ENCODE results near the gene COL6A2.
"Not testable (repeated sequence)": the region's sequence is repeated elsewhere in the genome, so short reads cannot be mapped to it uniquely, and the experiment has no call there.

The COL6A2 gene

DNA sequence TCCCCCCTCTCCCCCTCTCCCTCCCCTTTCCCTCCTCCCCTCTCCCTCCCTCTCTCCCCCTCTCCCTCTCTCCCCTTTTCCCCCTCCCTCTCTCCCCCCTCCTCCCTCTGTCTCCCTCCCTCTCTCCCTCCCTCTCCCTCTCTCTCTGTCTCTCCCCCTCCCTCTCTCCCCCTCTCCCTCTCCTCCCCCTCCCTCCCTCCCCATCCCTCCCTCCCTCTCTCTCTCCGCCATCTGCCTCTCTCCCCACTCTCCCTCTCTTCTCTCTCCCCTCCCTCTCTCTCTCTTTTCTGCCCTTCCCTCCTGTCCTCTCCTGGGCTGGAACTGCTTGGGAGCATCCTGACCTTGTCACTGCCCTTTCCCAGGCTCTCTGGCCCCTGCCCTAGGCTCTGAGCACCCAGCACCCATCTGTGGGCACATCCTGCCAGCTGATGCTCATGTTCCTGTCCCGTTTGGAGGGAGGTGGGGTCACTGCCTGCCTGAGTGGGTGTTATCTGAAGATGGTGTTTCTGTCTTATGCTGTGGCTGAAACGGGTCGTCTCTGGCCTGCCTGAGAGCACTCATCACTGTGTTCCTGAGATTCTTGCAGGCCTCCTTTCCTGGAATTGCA, 46.7 kb downstream of the COL6A2 start:
- no peak for DNase-seq

DNA sequence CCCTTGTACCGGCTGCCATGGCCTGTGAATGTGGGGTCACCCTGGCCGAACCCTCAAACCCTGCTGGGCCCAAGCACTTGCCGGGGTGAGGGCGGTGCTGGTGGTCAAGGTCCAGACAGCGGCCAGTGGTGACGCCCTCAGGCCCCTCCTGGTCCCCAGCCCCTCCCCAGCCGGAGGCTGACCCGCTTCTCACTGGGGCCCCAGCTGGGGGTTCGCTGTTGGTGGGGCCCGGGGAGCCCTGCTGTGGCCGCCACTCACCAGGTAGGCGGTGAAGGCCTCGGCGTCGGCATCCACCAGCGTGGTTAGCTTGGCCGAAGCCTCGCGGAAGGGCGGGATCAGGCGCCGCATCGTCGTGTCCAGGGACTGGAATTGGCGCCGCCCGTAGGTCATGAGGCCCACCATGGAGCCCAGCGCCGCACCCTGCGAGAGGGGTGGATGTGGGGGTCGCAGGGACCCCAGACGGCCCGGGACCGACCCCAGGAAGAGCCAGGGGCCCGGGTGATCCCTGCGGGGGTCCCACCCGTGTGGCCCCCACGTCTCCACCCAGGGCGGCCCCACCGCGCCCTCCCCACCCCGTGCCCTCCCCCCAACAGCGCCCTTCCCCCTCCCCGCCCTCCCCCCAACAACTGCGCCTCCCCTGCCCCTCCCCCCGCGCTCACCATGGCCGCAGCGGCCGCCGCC, 47.4 kb downstream of the COL6A2 start:
- DNase-seq, result no peak

- no peak for DNase-seq
These were observed 48.2 kb downstream of the COL6A2 start for GRCh38 chr21:46145840-46146691.

DNA sequence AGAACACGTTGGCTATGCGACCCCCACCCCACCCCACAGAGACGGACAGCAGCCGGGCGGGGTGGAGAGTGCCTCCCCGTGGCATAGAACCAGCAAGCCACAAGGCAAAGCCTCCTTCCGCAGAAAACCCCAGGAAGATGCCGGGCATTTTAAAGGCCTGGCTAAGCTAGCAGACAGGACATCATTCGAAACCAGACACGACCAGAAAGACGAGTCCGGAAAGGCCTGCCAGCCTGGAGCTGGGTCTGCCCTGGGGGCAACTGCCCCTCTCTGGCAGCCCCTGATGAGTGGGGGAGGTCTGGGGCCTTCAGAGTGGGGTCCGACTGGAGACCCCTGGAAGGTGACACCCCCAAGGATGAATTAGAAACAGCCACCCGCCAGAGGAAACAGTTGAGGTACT, 48.9 kb downstream of the COL6A2 start:
- no peak for DNase-seq

GRCh38 chr21:46147429-46147828, 49.5 kb downstream of the COL6A2 start:
- DNase-seq, result not testable (repeated sequence)

GRCh38 chr21:46148106-46148505, 50.2 kb downstream of the COL6A2 start:
- DNase-seq, result no peak

DNA sequence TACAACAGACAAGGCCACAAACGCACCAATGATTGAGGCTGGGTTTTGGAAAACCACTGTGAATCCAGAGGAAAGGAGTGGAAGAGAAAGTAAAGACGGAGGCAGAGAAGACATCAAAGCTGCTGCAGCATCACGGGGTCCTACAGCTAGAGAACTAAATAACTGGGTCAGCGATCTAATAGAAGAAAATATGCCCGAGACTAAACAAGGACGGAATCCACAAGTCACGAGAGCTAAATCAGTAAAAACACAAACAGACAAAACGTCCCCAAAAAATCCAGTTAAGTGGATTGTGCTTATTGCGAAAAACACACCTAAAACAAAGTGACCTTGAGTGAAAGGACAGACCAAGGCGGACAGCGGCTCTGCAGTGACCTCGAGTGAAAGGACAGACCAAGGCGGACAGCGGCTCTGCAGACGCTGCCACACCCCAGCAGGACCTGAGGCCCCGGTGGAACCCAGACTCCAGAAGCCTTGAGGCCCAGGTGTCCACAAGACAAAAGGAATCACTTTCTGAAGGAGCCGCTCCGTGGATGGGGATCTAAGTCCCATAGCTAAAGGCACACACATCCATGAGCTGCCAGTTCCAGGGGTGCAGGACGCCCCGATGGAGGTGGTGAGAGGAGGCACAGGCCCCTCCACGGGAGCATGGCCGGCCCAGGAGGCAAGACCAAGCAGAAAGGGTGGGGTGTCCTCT, 51.4 kb downstream of the COL6A2 start:
- DNase-seq, result no peak

- no peak for DNase-seq
These were observed 52.2 kb downstream of the COL6A2 start for GRCh38 chr21:46150073-46150472.

GRCh38 chr21:46150491-46151121, 52.7 kb downstream of the COL6A2 start:
- DNase-seq, result no peak

- no peak for DNase-seq
These were observed 53.5 kb downstream of the COL6A2 start for GRCh38 chr21:46151261-46151988.

DNA sequence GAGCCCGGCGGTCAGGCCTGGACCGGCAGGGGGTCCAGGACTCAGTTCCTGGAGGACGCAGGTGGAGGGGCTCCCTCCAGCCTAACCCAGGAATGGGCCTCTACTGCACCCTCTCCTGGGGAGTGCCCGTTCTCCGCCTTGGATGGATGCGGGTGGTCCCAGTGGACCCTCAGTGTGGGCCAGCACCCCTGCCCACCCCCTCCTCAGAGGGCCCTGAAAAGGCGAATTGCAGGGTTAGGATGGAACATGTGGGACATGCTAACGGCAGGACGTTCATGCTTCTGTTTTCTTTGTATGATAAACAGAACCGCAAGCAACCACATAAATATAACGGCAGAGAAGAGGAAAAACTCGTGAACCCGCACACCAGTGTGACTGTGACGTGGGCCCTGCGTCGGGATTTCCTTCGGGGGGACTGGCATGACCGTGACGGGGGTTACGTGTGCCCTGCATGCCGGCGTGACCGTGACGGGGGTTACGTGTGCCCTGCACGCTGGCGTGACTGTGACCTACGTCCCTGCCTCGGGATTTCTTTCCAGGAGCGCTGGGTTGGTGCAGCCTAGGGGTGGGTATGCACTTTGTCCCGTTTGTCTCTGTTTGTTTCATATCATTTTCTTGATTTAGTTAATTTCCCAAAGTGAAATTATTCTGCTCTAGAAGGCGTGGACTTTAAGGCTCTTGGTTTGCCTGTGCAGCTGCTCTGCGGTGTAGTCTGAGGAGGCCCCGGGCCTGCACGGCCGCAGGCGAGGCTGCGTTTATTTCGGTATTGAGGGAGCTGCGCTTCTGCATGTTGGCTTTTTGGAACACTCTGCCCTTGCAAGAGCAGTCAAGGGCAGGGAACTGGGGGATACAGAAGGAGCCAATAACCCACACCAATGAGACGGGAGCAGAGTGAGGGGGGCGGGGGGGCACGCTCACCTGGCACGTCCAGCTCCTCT, 54.3 kb downstream of the COL6A2 start:
- DNase-seq, result no peak

GRCh38 chr21:46152927-46153246, 55.0 kb downstream of the COL6A2 start:
- no peak for DNase-seq

DNA sequence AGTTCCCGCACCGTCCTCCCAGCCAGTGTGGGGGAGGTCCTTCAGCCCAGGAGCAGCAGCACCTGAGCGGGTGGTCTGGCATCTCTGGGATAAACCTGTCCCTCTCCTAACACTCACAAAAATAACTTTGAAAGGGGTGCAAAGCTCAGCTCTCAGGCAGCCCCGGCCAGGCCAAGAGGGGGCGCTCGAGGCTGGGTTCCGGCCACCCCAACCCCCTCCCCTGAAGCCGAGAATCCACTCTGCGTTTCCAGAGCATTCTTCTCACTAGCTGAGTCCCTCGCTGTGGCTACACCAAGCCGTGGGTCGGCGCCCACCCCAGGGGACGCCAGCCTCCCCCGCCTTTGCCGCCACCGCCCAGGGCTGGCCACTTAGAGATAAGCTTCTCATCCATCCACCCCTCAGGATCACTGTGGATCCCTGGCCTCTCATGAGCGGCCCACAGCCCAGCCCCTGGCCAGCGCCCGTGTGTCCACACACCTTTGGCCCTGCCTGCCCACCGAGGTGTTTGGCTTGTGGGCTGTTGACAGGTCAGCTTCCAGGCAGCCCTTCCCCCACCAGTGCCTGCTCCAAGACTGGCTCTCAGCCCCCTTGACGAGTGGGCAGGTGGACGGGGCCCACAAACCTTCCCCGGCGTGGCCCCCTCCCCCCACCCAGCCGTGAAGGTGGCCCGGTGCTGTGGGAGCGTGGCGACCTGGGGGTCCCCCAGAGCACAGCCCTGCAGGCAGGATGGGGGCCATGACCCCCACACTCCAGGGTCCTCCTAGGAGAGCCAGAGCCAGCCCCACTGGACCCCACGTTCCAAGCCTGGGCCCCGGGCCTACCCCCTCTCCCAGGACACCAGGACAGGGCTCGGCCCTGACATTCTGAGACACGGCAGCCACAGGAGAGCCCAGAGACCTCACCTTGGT, 55.6 kb downstream of the COL6A2 start:
- no peak for DNase-seq

DNA sequence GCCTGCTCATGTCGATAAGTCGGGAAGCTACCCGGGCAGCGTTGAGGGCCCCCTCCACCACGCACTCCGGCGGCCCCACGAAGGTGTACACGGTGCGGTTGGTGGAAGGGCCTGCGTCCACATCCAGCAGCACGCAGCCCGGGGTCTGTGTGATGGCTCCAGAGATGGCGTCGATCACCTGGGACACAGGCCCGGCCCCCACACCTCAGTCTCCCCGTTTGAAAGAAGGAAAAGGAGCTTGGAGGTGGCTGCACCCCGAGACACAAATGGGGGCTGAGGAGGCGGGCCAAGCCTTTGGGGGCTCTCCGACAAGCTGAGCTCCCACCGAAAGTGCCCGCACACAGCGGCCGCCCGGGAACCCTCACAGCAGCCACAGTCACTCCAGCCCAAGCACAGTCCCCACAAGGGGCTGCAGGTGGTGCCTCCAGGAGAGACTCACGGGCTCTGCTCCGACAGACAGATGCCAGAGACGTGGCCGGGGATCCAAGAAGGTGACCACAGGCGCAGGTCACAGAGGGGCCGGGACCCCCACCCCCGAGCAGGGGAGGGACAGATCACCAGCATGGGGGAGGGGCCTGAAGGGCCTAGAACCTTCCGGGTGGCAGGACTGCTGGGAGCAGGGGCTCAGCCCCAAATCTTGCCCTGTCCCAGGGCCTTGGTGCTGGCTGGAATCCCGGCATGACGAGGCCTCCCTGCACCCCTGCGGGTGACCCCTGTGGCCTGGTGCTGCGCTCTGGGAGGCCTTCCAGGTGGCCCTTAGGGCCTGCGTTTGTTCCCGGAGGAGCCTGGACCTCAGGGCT, 56.4 kb downstream of the COL6A2 start:
- DNase-seq, result no peak

DNA sequence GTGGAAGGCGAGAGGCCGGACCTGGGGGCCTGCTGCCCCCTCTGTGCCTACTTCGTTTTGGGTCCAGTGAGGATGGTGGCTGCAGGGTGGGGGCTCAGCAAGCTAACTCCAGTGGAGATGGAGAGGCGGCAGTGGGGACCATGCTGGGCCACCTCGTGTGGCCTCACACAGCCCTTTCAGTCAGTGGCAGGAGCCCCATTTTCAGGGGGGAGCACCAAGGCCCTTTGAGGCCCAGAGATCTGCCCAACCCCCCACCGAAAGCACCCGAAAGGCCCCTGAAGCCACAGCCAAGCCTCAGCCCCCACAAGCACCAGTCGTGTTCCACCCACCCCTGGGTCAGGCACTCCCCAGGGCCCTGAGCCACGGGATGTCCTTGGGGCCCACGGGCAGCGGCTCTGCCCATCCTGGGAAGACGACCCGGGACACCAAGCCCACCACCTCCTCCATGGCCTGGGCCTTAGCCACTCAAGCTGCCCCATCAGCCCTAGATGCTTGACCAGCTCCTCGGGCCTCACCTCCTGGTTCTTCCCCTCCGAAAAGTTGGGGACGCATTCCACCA, 57.1 kb downstream of the COL6A2 start:
- DNase-seq, result no peak

GRCh38 chr21:46155514-46156377, 57.8 kb downstream of the COL6A2 start, which contains the start of gene FTCD:
TSS of gene FTCD (minus strand) at chr21:46155579. CDS start at chr21:46155523, 56 bp downstream.
- DNase-seq, result no peak

- no peak for DNase-seq
These were observed 58.4 kb downstream of the COL6A2 start for GRCh38 chr21:46156378-46156645.

DNA sequence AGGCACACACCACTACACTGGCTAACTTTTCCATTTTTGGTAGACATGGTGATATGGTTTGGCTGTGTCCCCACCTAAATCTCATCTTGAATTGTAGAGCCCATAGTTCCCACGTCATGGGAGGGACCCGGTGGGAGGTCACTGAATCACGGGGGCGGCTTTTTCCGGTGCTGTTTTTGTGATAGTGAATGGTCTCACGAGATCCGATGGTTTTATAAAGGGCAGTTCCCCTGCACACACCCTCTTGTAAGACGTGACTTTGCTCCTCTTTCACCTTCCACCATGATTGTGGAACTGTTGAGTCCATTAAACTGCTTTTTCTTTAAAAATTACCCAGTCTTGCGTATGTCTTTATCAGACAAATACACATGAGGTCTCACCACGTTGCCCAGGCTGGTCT, 58.8 kb downstream of the COL6A2 start:
- no peak for DNase-seq
